ENCODE measurements around the gene NLRP6.
"Not testable (repeated sequence)": the region's sequence is repeated elsewhere in the genome, so short reads cannot be mapped to it uniquely, and the experiment has no call there.

NLRP6 gene

GRCh38 chr11:285021-285893 is 7.0 kb downstream of the NLRP6 start:
- H3K27ac ChIP-seq (ENCODE audit: low read depth, low read length), result no peak overlapping the region
- no peaks in the 10 kb centered on the region for H3F3A ChIP-seq (ENCODE audit: control insufficient read depth, insufficient read depth)
- peaks cover 20% of the 10 kb centered on the region for H3K27me3 ChIP-seq (ENCODE audit: control insufficient read depth, low read length)
- H3K4me3 ChIP-seq (ENCODE audit: low read length), result no peak overlapping the region
- no peaks in the 10 kb centered on the region for H3K36me3 ChIP-seq (ENCODE audit: control insufficient read depth, low read length)
- no peaks in the 10 kb centered on the region for H4K20me1 ChIP-seq (ENCODE audit: control insufficient read depth, insufficient read depth, low read depth, low read length)
- H3K9me2 ChIP-seq (replicated peaks; ENCODE audit: control insufficient read depth, low read length), result no peaks in the 10 kb centered on the region
- H3K79me2 ChIP-seq (ENCODE audit: control insufficient read depth, low read length), result no peaks in the 10 kb centered on the region
- TF ChIP-seq EZH2phosphoT487 (IDR thresholded peaks at IDR 0.05; ENCODE audit: borderline replicate concordance, low read length), result no peak
- peaks cover 35% of the 10 kb centered on the region for H3K4me1 ChIP-seq (ENCODE audit: control insufficient read depth, low read length)
- no peaks in the 10 kb centered on the region for H3K9me3 ChIP-seq (ENCODE audit: control insufficient read depth, insufficient read depth, low read length)
- no peak overlapping the region for H3K4me2 ChIP-seq (ENCODE audit: low read length)

GRCh38 chr11:285894-286220 is 7.7 kb downstream of the NLRP6 start:
- peaks cover 38% of the 10 kb centered on the region for H3K4me1 ChIP-seq (ENCODE audit: control insufficient read depth, low read length)
- H3K27me3 ChIP-seq (ENCODE audit: control insufficient read depth, low read length), result peaks cover 20% of the 10 kb centered on the region

GRCh38 chr11:286977-287820 is 9.0 kb downstream of the NLRP6 start:
- Histone ChIP-seq H3K27me3 (ENCODE audit: control insufficient read depth, low read length) (peaks cover 20% of the 10 kb centered on the region), H3K4me2 (ENCODE audit: low read length) (peak overlapping the region; percentile 93; the same call in 1 of the 2 replicates), H3K4me1 (ENCODE audit: control insufficient read depth, low read length) (peaks cover 38% of the 10 kb centered on the region)
- not testable (repeated sequence) for H3K4me3 ChIP-seq (ENCODE audit: low read length); H3K9me3 ChIP-seq (ENCODE audit: control insufficient read depth, insufficient read depth, low read length); H3K36me3 ChIP-seq (ENCODE audit: control insufficient read depth, low read length); H3K27ac ChIP-seq (ENCODE audit: low read depth, low read length); H3K79me2 ChIP-seq (ENCODE audit: control insufficient read depth, low read length); H4K20me1 ChIP-seq (ENCODE audit: control insufficient read depth, insufficient read depth, low read depth, low read length); H3F3A ChIP-seq (ENCODE audit: control insufficient read depth, insufficient read depth); H3K9me2 ChIP-seq (replicated peaks; ENCODE audit: control insufficient read depth, low read length)

More at GRCh38 chr11:285894-286220, 7.7 kb downstream of the NLRP6 start:
- Histone ChIP-seq H4K20me1 (ENCODE audit: control insufficient read depth, insufficient read depth, low read depth, low read length) (no peaks in the 10 kb centered on the region), H3K79me2 (ENCODE audit: control insufficient read depth, low read length) (no peaks in the 10 kb centered on the region), H3F3A (ENCODE audit: control insufficient read depth, insufficient read depth) (no peaks in the 10 kb centered on the region), H3K9me3 (ENCODE audit: control insufficient read depth, insufficient read depth, low read length) (no peaks in the 10 kb centered on the region), H3K36me3 (ENCODE audit: control insufficient read depth, low read length) (no peaks in the 10 kb centered on the region), H3K27ac (ENCODE audit: low read depth, low read length) (no peak overlapping the region), H3K9me2 (replicated peaks; ENCODE audit: control insufficient read depth, low read length) (no peaks in the 10 kb centered on the region), H3K4me3 (ENCODE audit: low read length) (no peak overlapping the region), H3K4me2 (ENCODE audit: low read length) (no peak overlapping the region)
- no peak for TF ChIP-seq CTCF (IDR thresholded peaks at IDR 0.05; ENCODE audit: low read depth, low read length, poor library complexity, severe bottlenecking)

GRCh38 chr11:287821-288477 is 9.7 kb downstream of the NLRP6 start:
- H3K36me3 ChIP-seq (ENCODE audit: control insufficient read depth, low read length), result no peaks in the 10 kb centered on the region
- H3K27ac ChIP-seq (ENCODE audit: low read depth, low read length), result no peak overlapping the region
- TF ChIP-seq EZH2phosphoT487 (IDR thresholded peaks at IDR 0.05; ENCODE audit: borderline replicate concordance, low read length) (no peak), CTCF (IDR thresholded peaks at IDR 0.05; ENCODE audit: low read depth, low read length, poor library complexity, severe bottlenecking) (no peak)
- no peaks in the 10 kb centered on the region for H3K79me2 ChIP-seq (ENCODE audit: control insufficient read depth, low read length)
- peaks cover 33% of the 10 kb centered on the region for H3K4me1 ChIP-seq (ENCODE audit: control insufficient read depth, low read length)
- no peaks in the 10 kb centered on the region for H3K9me3 ChIP-seq (ENCODE audit: control insufficient read depth, insufficient read depth, low read length)
- peaks cover 20% of the 10 kb centered on the region for H3K27me3 ChIP-seq (ENCODE audit: control insufficient read depth, low read length)
- no peaks in the 10 kb centered on the region for H3F3A ChIP-seq (ENCODE audit: control insufficient read depth, insufficient read depth)
- no peaks in the 10 kb centered on the region for H3K9me2 ChIP-seq (replicated peaks; ENCODE audit: control insufficient read depth, low read length)
- peak overlapping the region; percentile 93 for H3K4me2 ChIP-seq (ENCODE audit: low read length)
- peak overlapping the region; percentile 74 for H3K4me3 ChIP-seq (ENCODE audit: low read length)
- H4K20me1 ChIP-seq (ENCODE audit: control insufficient read depth, insufficient read depth, low read depth, low read length), result no peaks in the 10 kb centered on the region
